ENCODE data around the gene NFIA.

Gene NFIA

GRCh38 chr1:61389926-61390845 is 307.8 kb downstream of the NFIA start:
- H3K36me3 ChIP-seq (replicated peaks): no peaks in the 10 kb centered on the region
- in situ Hi-C loops (cut with HindIII; ENCODE audit: low pct_ligation_motif_present, low sequenced_read_pairs): no loop called here
- no peak for TF ChIP-seq CTCF (IDR thresholded peaks at IDR 0.05; ENCODE audit: low read depth, low read length, missing control alignments)
- no peaks in the 10 kb centered on the region for H3K27me3 ChIP-seq (replicated peaks)
- H3K27ac ChIP-seq: no peak overlapping the region
- no peak for DNase-seq
- no peak overlapping the region for H3K4me3 ChIP-seq (ENCODE audit: low read depth, low read length)

GRCh38 chr1:61391730-61392129 is 309.4 kb downstream of the NFIA start:
- H3K27ac ChIP-seq: no peak overlapping the region
- no peaks in the 10 kb centered on the region for H3K27me3 ChIP-seq (replicated peaks)
- no peak for DNase-seq
- no peak for TF ChIP-seq CTCF (IDR thresholded peaks at IDR 0.05; ENCODE audit: low read depth, low read length, missing control alignments)
- H3K4me3 ChIP-seq (ENCODE audit: low read depth, low read length): no peak overlapping the region
- no peaks in the 10 kb centered on the region for H3K36me3 ChIP-seq (replicated peaks)
- in situ Hi-C loops (cut with HindIII; ENCODE audit: low pct_ligation_motif_present, low sequenced_read_pairs): no loop called here

- TF ChIP-seq CTCF (IDR thresholded peaks at IDR 0.05; ENCODE audit: low read depth, low read length, missing control alignments): no peak
- Histone ChIP-seq H3K36me3 (replicated peaks) (no peaks in the 10 kb centered on the region), H3K27me3 (replicated peaks) (no peaks in the 10 kb centered on the region), H3K27ac (no peak overlapping the region), H3K4me3 (ENCODE audit: low read depth, low read length) (no peak overlapping the region)
- no peak for DNase-seq
- in situ Hi-C loops (cut with HindIII; ENCODE audit: low pct_ligation_motif_present, low sequenced_read_pairs): no loop called here
Observed at GRCh38 chr1:61392409-61393242, 310.3 kb downstream of the NFIA start.

- Histone ChIP-seq H3K36me3 (replicated peaks) (no peaks in the 10 kb centered on the region), H3K27ac (no peak overlapping the region), H3K4me3 (ENCODE audit: low read depth, low read length) (no peak overlapping the region), H3K27me3 (replicated peaks) (no peaks in the 10 kb centered on the region)
- in situ Hi-C loops (cut with HindIII; ENCODE audit: low pct_ligation_motif_present, low sequenced_read_pairs): no loop called here
- no peak for TF ChIP-seq CTCF (IDR thresholded peaks at IDR 0.05; ENCODE audit: low read depth, low read length, missing control alignments)
- DNase-seq: no peak
Observed at GRCh38 chr1:61393575-61393974, 311.2 kb downstream of the NFIA start.

- Histone ChIP-seq H3K36me3 (replicated peaks) (no peaks in the 10 kb centered on the region), H3K4me3 (ENCODE audit: low read depth, low read length) (no peak overlapping the region), H3K27ac (no peak overlapping the region), H3K27me3 (replicated peaks) (no peaks in the 10 kb centered on the region)
- TF ChIP-seq CTCF (IDR thresholded peaks at IDR 0.05; ENCODE audit: low read depth, low read length, missing control alignments): no peak
- in situ Hi-C loops (cut with HindIII; ENCODE audit: low pct_ligation_motif_present, low sequenced_read_pairs): no loop called here
- DNase-seq: no peak
Observed at GRCh38 chr1:61395146-61395800, 312.9 kb downstream of the NFIA start.
